Measurements from ENCODE around the gene UGT1A4. TPM values are rescaled to one million over a fixed set of nuclear protein-coding genes. Genes with fewer than 3 reads are reported as not detected.
"Not testable (repeated sequence)": the region's sequence is repeated elsewhere in the genome, so short reads cannot be mapped to it uniquely, and the experiment has no call there.

Gene UGT1A4
- total RNA-seq, 4 donors from 2014 or later = 0.13 to 3.8 (median 0.45) TPM

GRCh38 chr2:233747283-233747544 is 28.7 kb downstream of the UGT1A4 start:
- no peak for DNase-seq
- H3K4me1 ChIP-seq = no peaks in the 10 kb centered on the region
- H3K27me3 ChIP-seq = no peaks in the 10 kb centered on the region
- no peaks in the 10 kb centered on the region for H3K9me3 ChIP-seq
- intact Hi-C loops (cut with DNase I) = no loop called here
- WGBS, 2 donors = 86 to 99% methylated on average over 5 to 6 of the region's 6 CpGs
- no peak overlapping the region for H3K27ac ChIP-seq
- H3K36me3 ChIP-seq = no peaks in the 10 kb centered on the region
- no peak overlapping the region for H3K4me3 ChIP-seq (replicated peaks in 1 of 3)
- TF ChIP-seq POLR2A (IDR thresholded peaks at IDR 0.05) = no peak
- TF ChIP-seq CTCF (IDR thresholded peaks at IDR 0.05) = no peak

- 74 to 92% methylated on average over 2 of the region's 2 CpGs for WGBS, 2 donors
- intact Hi-C loops (cut with DNase I); H3K27ac ChIP-seq; H3K9me3 ChIP-seq; H3K4me1 ChIP-seq; H3K36me3 ChIP-seq; H3K4me3 ChIP-seq (replicated peaks in 1 of 3); H3K27me3 ChIP-seq; DNase-seq: not testable (repeated sequence)
Measured at GRCh38 chr2:233750689-233751088, 32.2 kb downstream of the UGT1A4 start.

GRCh38 chr2:233751212-233752009 is 32.9 kb downstream of the UGT1A4 start:
- DNase-seq; H3K27me3 ChIP-seq; intact Hi-C loops (cut with DNase I); H3K4me3 ChIP-seq (replicated peaks in 1 of 3); H3K27ac ChIP-seq; H3K36me3 ChIP-seq; H3K9me3 ChIP-seq; H3K4me1 ChIP-seq: not testable (repeated sequence)
- WGBS, 2 donors = 79 to 86% methylated on average over 2 of the region's 2 CpGs

- WGBS, 2 donors = 88 to 95% methylated on average over 32 to 42 of the region's 44 CpGs
- no peak overlapping the region for H3K4me3 ChIP-seq (replicated peaks in 1 of 3)
- H3K9me3 ChIP-seq = no peaks in the 10 kb centered on the region
- intact Hi-C loops (cut with DNase I) = no loop called here
- no peaks in the 10 kb centered on the region for H3K36me3 ChIP-seq
- TF ChIP-seq CTCF (IDR thresholded peaks at IDR 0.05) (no peak), POLR2A (IDR thresholded peaks at IDR 0.05) (no peak)
- no peak for DNase-seq
- H3K4me1 ChIP-seq = no peaks in the 10 kb centered on the region
- H3K27ac ChIP-seq = no peak overlapping the region
- H3K27me3 ChIP-seq = no peaks in the 10 kb centered on the region
Measured at GRCh38 chr2:233754872-233755611, 36.5 kb downstream of the UGT1A4 start.

GRCh38 chr2:233756429-233757081 is 38.0 kb downstream of the UGT1A4 start:
- Histone ChIP-seq H3K9me3 (no peaks in the 10 kb centered on the region), H3K36me3 (no peaks in the 10 kb centered on the region), H3K27ac (no peak overlapping the region), H3K4me3 (replicated peaks in 1 of 3) (no peak overlapping the region), H3K27me3 (no peaks in the 10 kb centered on the region), H3K4me1 (no peaks in the 10 kb centered on the region)
- TF ChIP-seq POLR2A (IDR thresholded peaks at IDR 0.05) = no peak
- no peak for TF ChIP-seq CTCF (IDR thresholded peaks at IDR 0.05)
- intact Hi-C loops (cut with DNase I) = no loop called here
- DNase-seq = no peak
- 81 to 82% methylated on average over 7 of the region's 7 CpGs for WGBS, 2 donors

- intact Hi-C loops (cut with DNase I) = no loop called here
- H3K4me3 ChIP-seq (replicated peaks in 1 of 3) = no peak overlapping the region
- H3K9me3 ChIP-seq = no peaks in the 10 kb centered on the region
- H3K27ac ChIP-seq = no peak overlapping the region
- H3K27me3 ChIP-seq = no peaks in the 10 kb centered on the region
- no peaks in the 10 kb centered on the region for H3K36me3 ChIP-seq
- DNase-seq = no peak
- no peaks in the 10 kb centered on the region for H3K4me1 ChIP-seq
- TF ChIP-seq POLR2A (IDR thresholded peaks at IDR 0.05) = no peak
- TF ChIP-seq CTCF (IDR thresholded peaks at IDR 0.05) = no peak
Measured at GRCh38 chr2:233758141-233758540, 39.6 kb downstream of the UGT1A4 start.

All from thyroid gland (tissue), 4 donors.